Hematopoietic multipotent progenitor cell treated with erythropoietin and hydrocortisone succinate and interleukin-3 and kit ligand, for 15 days (in vitro differentiated cells): ENCODE data around the gene SLC6A12.

Experiments used
- DNase-seq: peaks from one replicate; pipeline ENCODE4 v3.0.0-alpha.2; 2015; ENCODE audit warnings: low spot score

SLC6A12 gene

GRCh38 chr12:162467-163307 is 51.3 kb downstream of the SLC6A12 start:
- DNase-seq: no peak

- DNase-seq: no peak
These were observed 52.1 kb downstream of the SLC6A12 start for GRCh38 chr12:161823-162222.

- DNase-seq: no peak
These were observed 53.1 kb downstream of the SLC6A12 start for GRCh38 chr12:160858-161257.

GRCh38 chr12:159156-159782 is 54.7 kb downstream of the SLC6A12 start:
- DNase-seq: no peak

GRCh38 chr12:157644-158043 is 56.3 kb downstream of the SLC6A12 start:
- DNase-seq: no peak

- no peak for DNase-seq
These were observed 57.0 kb downstream of the SLC6A12 start for GRCh38 chr12:156945-157344.

GRCh38 chr12:155646-156045 is 58.3 kb downstream of the SLC6A12 start:
- DNase-seq: no peak

GRCh38 chr12:155006-155405 is 59.0 kb downstream of the SLC6A12 start:
- no peak for DNase-seq

GRCh38 chr12:154058-154457 is 59.9 kb downstream of the SLC6A12 start:
- no peak for DNase-seq

GRCh38 chr12:153080-153746 is 60.7 kb downstream of the SLC6A12 start:
- peak; percentile 73 for DNase-seq

- DNase-seq: no peak
These were observed 61.5 kb downstream of the SLC6A12 start for GRCh38 chr12:152440-152839.

- no peak for DNase-seq
These were observed 62.4 kb downstream of the SLC6A12 start for GRCh38 chr12:151579-151978.

GRCh38 chr12:148676-149416 is 65.1 kb downstream of the SLC6A12 start:
- no peak for DNase-seq

GRCh38 chr12:147242-147641 is 66.7 kb downstream of the SLC6A12 start:
- DNase-seq: no peak

GRCh38 chr12:145369-145960 is 68.5 kb downstream of the SLC6A12 start:
- DNase-seq: no peak

- DNase-seq: no peak
These were observed 69.2 kb downstream of the SLC6A12 start for GRCh38 chr12:144650-145284.

GRCh38 chr12:143964-144649 is 69.8 kb downstream of the SLC6A12 start:
- DNase-seq: no peak

- DNase-seq: no peak
These were observed 73.8 kb downstream of the SLC6A12 start for GRCh38 chr12:140162-140561.
